DOHH2 (cell line): ENCODE measurements around the gene TTC28.

Experiments
- CTCF ChIP-seq: fragments of 200-600 bp; sonication (generic); IDR thresholded peaks from one replicate; pipeline ENCODE4 v1.5.1; 2014; ENCODE audit warnings: antibody characterized with exemption, mild to moderate bottlenecking, low read depth, low read length; ENCODE audit not compliant: poor library complexity, severe bottlenecking
- EZH2phosphoT487 ChIP-seq: fragments of 200-600 bp; sonication (generic); IDR thresholded peaks from 2 replicates; pipeline ENCODE4 v1.6.1; 2017; ENCODE audit warnings: borderline replicate concordance, mild to moderate bottlenecking, antibody characterized with exemption, low read length, moderate library complexity, mixed read lengths

GRCh38 chr22:28004021-28004420, 675.6 kb downstream of the TTC28 start:
- TF ChIP-seq CTCF (no peak), EZH2phosphoT487 (no peak)
